GOT3 (cell line): Measurements from ENCODE around the gene EFTUD2.

Source experiments
- DNase-seq: peaks from one replicate; lab custom pipeline; 2025; ENCODE audit warnings: mixed read lengths; lab: John Stamatoyannopoulos, UW

EFTUD2 gene

DNA sequence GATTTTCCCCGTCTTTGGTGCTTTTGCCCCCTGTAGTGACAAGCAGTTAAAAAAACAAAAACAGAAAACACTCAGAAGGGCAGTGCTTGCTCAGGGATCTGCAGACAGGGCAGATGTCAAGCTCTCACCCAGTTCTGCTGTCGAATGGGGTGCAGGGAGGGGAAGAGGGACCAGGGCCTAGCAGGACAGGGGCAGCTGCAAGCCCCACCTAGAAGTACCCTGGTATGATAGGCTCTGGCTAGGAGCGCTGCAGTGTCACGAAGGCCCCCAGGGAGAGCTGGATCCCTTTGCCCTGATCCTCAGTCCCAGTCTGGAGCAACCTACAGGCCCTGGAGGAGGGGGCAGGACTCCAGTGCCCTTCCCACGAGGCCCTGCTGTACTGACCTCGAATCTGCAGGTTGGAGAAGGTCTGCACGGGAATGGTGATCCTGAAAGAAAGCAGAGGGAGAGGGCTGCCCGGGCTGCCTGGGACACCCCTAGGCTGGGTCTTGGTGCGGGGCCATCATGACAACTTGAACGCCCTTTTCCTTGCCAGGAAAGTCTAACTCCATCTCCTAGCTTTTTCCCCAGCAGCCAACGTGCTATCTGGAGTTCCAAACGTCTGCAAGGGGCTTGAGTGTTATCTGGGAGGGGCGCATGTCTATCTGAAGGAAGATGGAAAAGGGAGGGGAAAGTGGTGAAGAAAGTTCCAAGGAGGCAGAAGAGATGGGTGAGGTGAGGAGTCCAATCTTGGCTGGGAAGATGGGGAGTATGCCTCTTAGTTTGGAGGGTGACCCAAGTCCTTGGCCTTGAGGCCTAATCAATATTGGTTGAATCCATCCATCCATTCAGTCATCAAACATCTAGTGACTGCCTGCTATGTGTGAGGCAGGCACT lies 11.2 kb upstream of the EFTUD2 start:
- DNase-seq = no peak

- DNase-seq = peak; percentile 16
Observed at GRCh38 chr17:44909681-44910144, 10.5 kb upstream of the EFTUD2 start.

DNA sequence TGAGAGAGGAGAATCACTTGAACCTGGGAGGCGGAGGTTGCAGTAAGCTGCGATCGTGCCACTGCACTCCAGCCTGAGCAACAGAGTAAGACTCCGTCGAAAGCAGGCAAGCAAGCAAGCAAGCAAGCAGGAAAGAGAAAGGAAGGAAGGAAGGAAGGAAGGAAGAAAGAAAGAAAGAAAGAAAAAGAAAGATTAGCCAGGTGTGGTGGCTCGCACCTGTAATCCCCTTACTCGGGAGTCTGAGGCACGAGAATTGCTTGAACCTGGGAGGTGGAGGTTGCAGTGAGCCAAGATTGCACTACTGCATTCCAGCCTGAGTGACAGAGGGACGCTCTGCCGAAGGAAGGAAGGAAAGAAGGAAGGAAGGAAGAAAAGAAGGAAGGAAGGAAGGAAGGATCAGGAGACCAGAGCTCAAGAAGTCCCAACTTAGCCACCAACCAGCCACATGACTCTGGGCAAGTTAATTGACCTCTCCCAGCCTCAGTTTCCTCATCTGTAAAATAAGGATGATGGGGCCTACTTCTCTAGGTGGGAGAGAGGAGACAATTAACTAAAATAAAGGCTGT lies 9.6 kb upstream of the EFTUD2 start:
- no peak for DNase-seq

GRCh38 chr17:44907729-44908470 lies 8.7 kb upstream of the EFTUD2 start:
- no peak for DNase-seq

DNA sequence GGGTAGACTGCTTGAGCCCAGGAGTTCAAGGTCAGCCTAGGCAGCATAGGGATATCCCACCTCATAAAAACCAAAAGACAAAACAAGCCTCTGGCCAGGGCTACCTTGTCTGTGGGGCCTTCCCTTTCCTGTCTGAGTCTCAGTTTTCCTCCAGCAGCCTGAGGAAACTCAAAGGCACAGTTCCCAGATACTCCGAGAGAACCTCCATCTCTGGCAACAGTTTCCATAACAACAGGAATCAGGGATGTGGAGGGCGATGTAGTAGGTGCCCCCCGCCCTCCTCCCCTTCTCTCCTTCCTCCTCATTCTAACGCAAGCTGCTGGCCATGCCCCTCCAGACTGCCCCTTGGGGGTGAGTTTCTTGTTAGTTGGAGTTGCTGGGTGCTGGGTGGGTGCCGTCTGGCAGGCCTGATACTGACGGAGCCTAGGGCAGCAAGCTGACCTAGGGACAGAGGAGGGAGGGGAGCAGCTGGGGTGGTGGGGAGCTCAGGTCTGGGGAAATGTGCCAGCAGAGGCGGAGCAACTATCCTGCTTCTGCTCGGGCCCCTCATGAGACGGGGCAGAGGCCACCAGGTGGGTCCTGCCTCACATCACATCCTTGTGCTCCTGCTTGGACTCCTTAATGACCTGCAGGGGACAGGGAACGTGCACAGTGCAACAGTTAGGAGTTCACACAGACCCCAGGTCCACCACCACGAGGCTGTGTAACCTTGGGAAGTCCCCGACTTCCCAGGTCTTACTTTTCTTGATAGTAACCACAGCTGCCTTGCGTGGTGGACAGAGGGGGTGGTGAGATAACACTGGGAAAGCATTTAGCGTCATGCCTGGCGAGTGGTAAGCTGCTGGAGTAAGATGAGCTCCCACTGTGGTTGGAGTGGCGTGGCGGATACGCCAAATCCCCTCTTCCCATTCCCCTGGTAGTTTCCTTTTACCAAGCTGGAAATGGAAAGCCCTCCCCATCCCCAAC lies 7.8 kb upstream of the EFTUD2 start:
- no peak for DNase-seq

GRCh38 chr17:44906010-44906646 lies 6.9 kb upstream of the EFTUD2 start:
- DNase-seq = peak; percentile 20

- no peak for DNase-seq
Observed at GRCh38 chr17:44905006-44906000, 6.1 kb upstream of the EFTUD2 start.

GRCh38 chr17:44904001-44904984 lies 5.0 kb upstream of the EFTUD2 start:
- no peak for DNase-seq

GRCh38 chr17:44903012-44903685 lies 3.9 kb upstream of the EFTUD2 start:
- no peak for DNase-seq

DNA sequence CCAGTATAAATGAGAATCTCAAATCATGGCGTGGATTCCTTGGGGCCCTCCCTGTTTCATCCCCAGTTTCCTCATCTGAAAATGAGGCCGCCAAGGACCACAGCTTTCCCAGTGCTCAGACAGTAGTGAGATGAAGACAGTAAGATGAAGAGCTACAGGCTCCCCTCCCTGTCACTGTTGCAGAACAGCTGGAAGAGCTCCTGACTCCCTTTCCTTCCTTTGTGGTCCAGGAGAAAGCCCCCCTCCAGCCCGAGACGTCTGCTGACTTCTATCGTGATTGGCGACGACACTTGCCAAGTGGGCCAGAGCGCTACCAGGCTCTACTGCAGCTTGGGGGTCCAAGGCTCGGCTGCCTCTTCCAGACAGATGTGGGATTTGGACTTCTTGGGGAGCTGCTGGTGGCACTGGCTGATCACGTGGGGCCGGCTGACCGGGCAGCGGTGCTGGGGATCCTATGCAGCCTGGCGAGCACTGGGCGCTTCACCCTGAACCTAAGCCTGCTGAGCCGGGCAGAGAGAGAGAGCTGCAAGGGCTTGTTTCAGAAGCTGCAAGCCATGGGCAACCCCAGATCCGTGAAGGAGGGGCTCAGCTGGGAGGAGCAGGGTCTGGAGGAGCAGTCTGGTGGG lies 3.0 kb upstream of the EFTUD2 start:
- DNase-seq = no peak

- no peak for DNase-seq
Observed at GRCh38 chr17:44901411-44901921, 2.2 kb upstream of the EFTUD2 start.

- no peak for DNase-seq
Observed at GRCh38 chr17:44900894-44901293, 1.6 kb upstream of the EFTUD2 start.

DNA sequence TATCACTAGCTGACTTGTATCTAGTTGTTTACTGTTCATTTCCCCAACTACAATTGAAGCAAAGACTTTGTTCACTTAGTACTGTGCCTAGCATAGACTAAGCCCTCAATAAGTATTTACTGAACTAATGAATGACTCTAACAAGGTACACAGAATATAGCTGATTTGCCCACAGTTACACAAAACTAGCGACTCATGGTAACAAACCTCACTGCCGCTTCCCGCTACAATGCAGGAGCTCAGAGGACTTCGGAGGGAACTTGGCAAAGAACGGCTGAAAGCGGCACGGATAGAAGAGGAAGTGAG lies 524 bp downstream of the EFTUD2 start:
- DNase-seq = no peak

- DNase-seq = no peak
Observed at GRCh38 chr17:44894642-44895041, 4.6 kb downstream of the EFTUD2 start.

- DNase-seq = no peak
Observed at GRCh38 chr17:44892250-44892649, 7.0 kb downstream of the EFTUD2 start.

DNA sequence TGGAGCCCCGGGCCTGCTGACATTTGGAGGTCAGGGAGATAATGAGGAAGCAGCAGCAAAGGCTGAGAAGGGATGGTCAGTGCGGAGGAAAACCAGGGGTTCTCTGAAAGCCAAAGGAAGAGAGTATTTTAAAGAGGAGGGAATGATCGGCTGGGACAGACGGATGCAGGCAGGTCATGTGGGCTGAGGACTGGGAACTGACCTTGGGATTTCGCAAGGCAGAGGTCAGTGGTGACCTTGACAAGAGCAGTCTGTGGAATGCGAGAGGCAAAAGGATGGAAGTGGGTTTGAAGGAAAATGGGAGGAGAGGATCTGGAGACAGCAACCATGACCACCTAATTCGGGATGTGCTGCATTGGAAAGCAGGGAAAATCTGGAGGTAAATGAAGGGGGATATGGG lies 10.2 kb downstream of the EFTUD2 start:
- DNase-seq = no peak
